Lung microvascular endothelial cell (primary cell): Measurements from ENCODE around the gene LYG1. TPM values are rescaled to one million over a fixed set of nuclear protein-coding genes. Genes with fewer than 3 reads are reported as not detected.

ENCODE experiments used
- DNase-seq, 2 donors: peaks; one replicate each; pipeline versions ENCODE4 v3.0.0 to v3.0.0-alpha.2; 2010; ENCODE audit warnings: low read depth in 2 of 2
- total RNA-seq: library from RNA; depleted of rRNA; stranded (reverse); fragments of >200 nt; gene quantifications from 2 replicates; pipeline ENCODE4 v1.2.1, GENCODE V29; 2014

Gene LYG1
- total RNA-seq, 1 donor from 2014 or later, result 0.40 TPM

GRCh38 chr2:99275882-99276281 is 25.1 kb downstream of the LYG1 start:
- no peak for DNase-seq

GRCh38 chr2:99261242-99261641 is 39.8 kb downstream of the LYG1 start:
- DNase-seq, result no peak

DNA sequence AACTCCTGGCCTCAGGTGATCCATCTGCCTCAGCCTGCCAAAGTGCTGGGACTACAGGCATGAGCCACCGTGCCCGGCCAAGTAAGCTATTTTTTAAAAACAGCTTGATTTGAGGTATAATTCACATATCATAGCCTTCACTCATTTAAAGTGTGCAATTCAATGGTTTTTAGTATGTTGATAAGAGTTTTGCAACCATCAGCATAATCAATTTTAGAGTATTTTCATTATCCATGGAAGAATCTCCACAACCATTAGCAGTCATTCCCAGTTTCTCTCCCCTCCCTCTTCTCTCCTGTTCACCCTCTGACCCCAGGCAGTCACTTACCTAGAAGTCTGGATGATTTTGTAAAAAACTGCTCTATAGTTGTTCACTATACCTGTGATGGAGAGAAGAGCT is 40.8 kb downstream of the LYG1 start:
- no peak for DNase-seq

GRCh38 chr2:99259465-99259864 is 41.5 kb downstream of the LYG1 start:
- no peak for DNase-seq

GRCh38 chr2:99256677-99257076 is 44.3 kb downstream of the LYG1 start:
- DNase-seq, result peak in 1 of 2 donors; percentile 15

- no peak for DNase-seq
These were observed 45.3 kb downstream of the LYG1 start, which contains the start of gene LYG2 for GRCh38 chr2:99255491-99256318. LYG2 (minus strand) TSS chr2:99255666; CDS start chr2:99254260, 1,406 bp downstream.

DNA sequence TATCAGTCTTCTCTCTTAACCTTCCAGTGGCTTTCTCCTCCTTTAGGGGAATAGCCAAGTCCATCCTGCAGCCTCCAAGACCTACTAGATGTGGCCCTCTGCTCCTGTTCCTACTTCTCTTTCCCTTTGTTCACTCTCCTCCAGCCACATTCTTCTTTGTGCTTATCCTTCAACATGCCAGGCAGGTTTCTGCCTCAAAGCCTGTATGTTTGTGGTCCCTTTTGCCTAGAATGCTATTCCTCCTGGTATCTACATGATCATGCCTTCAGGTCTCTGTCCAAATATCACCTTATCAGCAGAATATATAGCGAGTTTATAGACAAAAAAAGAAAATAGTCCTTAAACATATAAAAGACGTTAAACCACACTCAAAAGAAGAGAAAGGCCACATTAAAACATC is 51.0 kb downstream of the LYG1 start:
- no peak for DNase-seq

- no peak for DNase-seq
These were observed 58.8 kb downstream of the LYG1 start for GRCh38 chr2:99242151-99242550.

- no peak for DNase-seq
These were observed 60.6 kb downstream of the LYG1 start for GRCh38 chr2:99240431-99240830.

DNA sequence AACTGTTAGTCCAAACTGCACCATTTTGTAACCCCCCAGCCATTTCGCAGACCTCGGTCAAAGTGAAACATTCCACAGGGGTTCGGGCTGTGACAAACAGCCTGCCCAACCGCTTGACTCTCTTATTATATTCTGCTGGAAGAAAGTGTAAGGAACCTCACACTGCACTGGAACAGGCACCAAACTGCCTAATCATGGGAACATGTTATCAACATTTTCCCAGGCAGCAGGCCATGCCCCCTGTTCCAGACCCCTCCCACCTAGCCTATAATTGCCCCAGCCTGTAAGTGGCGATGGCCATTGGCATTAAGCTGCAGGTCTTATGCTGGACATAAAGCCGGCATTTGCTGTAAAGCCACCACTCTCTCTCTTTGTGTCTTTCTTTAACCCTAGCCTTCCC is 62.4 kb downstream of the LYG1 start:
- no peak for DNase-seq

Other genes with a start within 250 kb of the LYG1 start
- 0.20 and 0.22 TPM in 2 replicates for gene C2orf15, start 159.5 kb downstream of the LYG1 start, total RNA-seq
- 0.44 and 1.4 TPM in 2 replicates for gene TSGA10, start 146.3 kb downstream of the LYG1 start, total RNA-seq
- gene LIPT1, start 146.2 kb downstream of the LYG1 start, total RNA-seq, result 3.3 and 4.8 TPM in 2 replicates
- 16.6 and 18.5 TPM in 2 replicates for gene MITD1, start 120.1 kb downstream of the LYG1 start, total RNA-seq
- 24.6 and 27.7 TPM in 2 replicates for gene MRPL30, start 120.0 kb downstream of the LYG1 start, total RNA-seq
- not detected in 2 replicates for gene LYG2, start 45.5 kb downstream of the LYG1 start, total RNA-seq
- gene TXNDC9, start 35.1 kb upstream of the LYG1 start, total RNA-seq, result 54.8 and 57.3 TPM in 2 replicates
- 12.7 and 14.6 TPM in 2 replicates for gene EIF5B, start 36.2 kb upstream of the LYG1 start, total RNA-seq
- 20.7 and 33.3 TPM in 2 replicates for gene REV1, start 188.8 kb upstream of the LYG1 start, total RNA-seq